Trophoblast cell (in vitro differentiated cells and primary cell): Measurements from ENCODE around the gene TP53INP2.

ENCODE experiments used
- DNase-seq, 2 donors: peaks; one replicate each; pipeline ENCODE4 v3.0.0-alpha.2; 2016
- H2AFZ ChIP-seq: 2 replicates; pipeline ENCODE4 v1.6.1; 2013; ENCODE audit warnings: low read length, moderate library complexity, mild to moderate bottlenecking; ENCODE audit not compliant: insufficient read depth, poor library complexity
- H2AK5ac ChIP-seq: 2 replicates; pipeline ENCODE4 v1.6.1; 2013; ENCODE audit warnings: mild to moderate bottlenecking, low read length
- H2BK120ac ChIP-seq: 2 replicates; pipeline ENCODE4 v1.6.1; 2013; ENCODE audit warnings: low read length, mild to moderate bottlenecking, moderate library complexity; ENCODE audit not compliant: insufficient read depth, poor library complexity
- H2BK12ac ChIP-seq: 2 replicates; pipeline ENCODE4 v1.6.1; 2013; ENCODE audit warnings: mild to moderate bottlenecking, low read length, moderate library complexity
- H2BK5ac ChIP-seq: 2 replicates; pipeline ENCODE4 v1.6.1; 2013; ENCODE audit warnings: low read length, low read depth, moderate library complexity, mild to moderate bottlenecking; ENCODE audit not compliant: poor library complexity
- H3K14ac ChIP-seq: 2 replicates; pipeline ENCODE4 v1.6.1; 2013; ENCODE audit warnings: mild to moderate bottlenecking, low read length
- H3K18ac ChIP-seq: 2 replicates; pipeline ENCODE4 v1.6.1; 2013; ENCODE audit warnings: mild to moderate bottlenecking, low read length
- H3K23ac ChIP-seq: 2 replicates; pipeline ENCODE4 v1.6.1; 2013; ENCODE audit warnings: low read length
- H3K27ac ChIP-seq: 2 replicates; pipeline ENCODE4 v1.5.1; 2013; ENCODE audit warnings: low read depth, mild to moderate bottlenecking, inconsistent platforms, low read length, moderate library complexity
- H3K27me3 ChIP-seq: 2 replicates; pipeline ENCODE4 v1.6.1; 2013; ENCODE audit warnings: inconsistent platforms, mild to moderate bottlenecking, low read length, moderate library complexity; ENCODE audit not compliant: insufficient read depth
- H3K36me3 ChIP-seq, 2 experiments: 1 replicate in 1 of 2; 2 replicates in 1 of 2; pipeline ENCODE4 v1.6.1; 2013; ENCODE audit warnings: low read length in 2 of 2, mild to moderate bottlenecking in 2 of 2, moderate library complexity in 1 of 2; ENCODE audit not compliant: insufficient read depth in 2 of 2, control insufficient read depth in 1 of 2
- H3K4ac ChIP-seq: 2 replicates; pipeline ENCODE4 v1.6.1; 2013; ENCODE audit warnings: low read depth, mild to moderate bottlenecking, low read length, moderate library complexity
- H3K4me1 ChIP-seq, 2 experiments: 1 replicate in 1 of 2; 2 replicates in 1 of 2; pipeline ENCODE4 v1.6.1; 2013; ENCODE audit warnings: low read length in 2 of 2, mild to moderate bottlenecking in 2 of 2, moderate library complexity in 1 of 2; ENCODE audit not compliant: insufficient read depth in 2 of 2, control insufficient read depth in 1 of 2
- H3K4me2 ChIP-seq: 2 replicates; pipeline ENCODE4 v1.6.1; 2013; ENCODE audit warnings: inconsistent platforms, mild to moderate bottlenecking, low read length, moderate library complexity
- H3K4me3 ChIP-seq: 2 replicates; pipeline ENCODE4 v1.5.1; 2013; ENCODE audit warnings: mild to moderate bottlenecking, low read depth, low read length, inconsistent platforms
- H3K79me1 ChIP-seq: one replicate; pipeline ENCODE4 v1.6.1; 2013; ENCODE audit warnings: low read length
- H3K79me2 ChIP-seq: 2 replicates; pipeline ENCODE4 v1.6.1; 2013; ENCODE audit warnings: low read length, mild to moderate bottlenecking; ENCODE audit not compliant: control insufficient read depth, insufficient read depth, poor library complexity
- H3K9ac ChIP-seq: 2 replicates; pipeline ENCODE4 v1.6.1; 2013; ENCODE audit warnings: mild to moderate bottlenecking, low read length
- H3K9me3 ChIP-seq: 2 replicates; pipeline ENCODE4 v1.6.1; 2013; ENCODE audit warnings: low read depth, mild to moderate bottlenecking, control low read depth, inconsistent platforms, low read length; ENCODE audit not compliant: insufficient read depth
- H4K12ac ChIP-seq: 2 replicates; pipeline ENCODE4 v1.6.1; 2013; ENCODE audit warnings: low read depth, mild to moderate bottlenecking, low read length, moderate library complexity
- H4K8ac ChIP-seq: 2 replicates; pipeline ENCODE4 v1.6.1; 2013; ENCODE audit warnings: low read depth, mild to moderate bottlenecking, low read length, moderate library complexity
- H4K91ac ChIP-seq: one replicate; pipeline ENCODE4 v1.6.1; 2013; ENCODE audit warnings: low read depth, mild to moderate bottlenecking, low read length, moderate library complexity
- WGBS: extraction: QIAGEN DNeasy Blood & Tissue Kit; methylation state at CpG from one replicate; pipeline ENCODE4 v1.1.7; 2013; ENCODE audit warnings: missing lambda C conversion rate; ENCODE audit not compliant: insufficient read length, insufficient coverage; ENCODE audit errors: extremely low coverage; 5-methylcytosine and 5-hydroxymethylcytosine counted together

The TP53INP2 gene

DNA sequence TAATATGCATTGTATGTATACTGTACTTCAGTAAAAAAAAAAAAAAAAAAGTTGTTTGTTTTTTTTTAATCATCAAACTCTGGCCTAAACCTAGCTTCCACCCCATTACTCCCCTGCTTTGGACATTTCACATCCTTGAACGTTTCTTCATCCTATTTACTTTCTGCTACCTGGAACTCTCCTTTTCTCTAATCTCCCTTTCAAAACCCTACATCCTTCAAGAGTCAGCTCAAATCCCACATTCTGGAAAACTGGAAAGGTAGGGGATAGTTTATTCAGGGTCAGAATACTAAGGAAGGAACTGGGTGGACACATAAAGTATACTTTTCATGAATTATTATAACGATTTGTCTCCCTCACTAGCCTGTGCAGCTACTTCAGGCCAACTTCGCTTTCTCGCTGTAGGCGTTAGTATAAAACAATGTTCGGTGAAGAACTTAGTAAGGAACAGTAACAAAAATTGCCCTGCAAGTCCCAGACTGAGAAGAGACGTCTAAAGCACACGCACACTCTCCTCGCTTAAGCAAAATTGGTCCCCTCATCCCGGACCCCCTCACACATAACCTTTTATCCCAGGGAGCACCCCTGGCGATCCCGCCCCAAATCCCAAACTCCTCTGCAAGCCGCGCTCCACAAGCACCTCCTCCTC lies 28.0 kb upstream of the TP53INP2 start:
- Histone ChIP-seq H4K91ac (no peak overlapping the region), H2AK5ac (no peak overlapping the region), H4K8ac (peak overlapping the region; percentile 83), H3K18ac (peak overlapping the region; percentile 71), H3K9ac (peak overlapping the region; percentile 0), H3K4ac (peak overlapping the region; percentile 41), H2AFZ (peak overlapping the region; percentile 98), H3K79me2 (peaks cover 3% of the 10 kb centered on the region), H2BK120ac (no peak overlapping the region), H3K4me3 (peak overlapping the region; percentile 98), H3K4me1 (no peaks in the 10 kb centered on the region), H2BK12ac (no peak overlapping the region), H4K12ac (peak overlapping the region; percentile 72), H3K23ac (no peak overlapping the region), H3K14ac (peak overlapping the region; percentile 57), H3K9me3 (no peaks in the 10 kb centered on the region), H3K79me1 (peaks cover 2% of the 10 kb centered on the region), H3K4me2 (peak overlapping the region; percentile 68), H3K36me3 (no peaks in the 10 kb centered on the region), H3K27ac (no peak overlapping the region), H2BK5ac (no peak overlapping the region), H3K27me3 (no peaks in the 10 kb centered on the region)
- no CpG with 5 or more reads among the region's 14 CpGs for WGBS
- no peak for DNase-seq

- Histone ChIP-seq H3K9ac (peak within 1 kb of the TSS; percentile 89), H3K4me3 (peak within 1 kb of the TSS; percentile 98), H4K91ac (peak within 1 kb of the TSS; percentile 63), H2BK5ac (peak within 1 kb of the TSS; percentile 74), H2AFZ (peak within 1 kb of the TSS; percentile 98), H2AK5ac (no peak within 1 kb of the TSS), H3K79me2 (peaks cover 3% of the 10 kb centered on the region), H4K8ac (peak within 1 kb of the TSS; percentile 94), H3K9me3 (no peaks in the 10 kb centered on the region), H2BK120ac (no peak within 1 kb of the TSS), H3K4ac (peak within 1 kb of the TSS; percentile 67), H3K14ac (peak within 1 kb of the TSS; percentile 82), H3K79me1 (peaks cover 2% of the 10 kb centered on the region), H3K4me1 (no peaks in the 10 kb centered on the region), H3K18ac (peak within 1 kb of the TSS; percentile 93), H3K36me3 (no peaks in the 10 kb centered on the region), H3K23ac (no peak within 1 kb of the TSS), H2BK12ac (no peak within 1 kb of the TSS), H4K12ac (peak within 1 kb of the TSS; percentile 91), H3K4me2 (peak within 1 kb of the TSS; percentile 79), H3K27me3 (no peaks in the 10 kb centered on the region), H3K27ac (peak within 1 kb of the TSS; percentile 71)
- WGBS, result no CpG with 5 or more reads among the region's 64 CpGs
- peak; percentile 97 to 98 for DNase-seq
Observed at GRCh38 chr20:34676642-34677373, 27.3 kb upstream of the TP53INP2 start, which contains the start of gene PIGU. PIGU (minus strand) TSS chr20:34677092; CDS start chr20:34677085, 7 bp downstream.

DNA sequence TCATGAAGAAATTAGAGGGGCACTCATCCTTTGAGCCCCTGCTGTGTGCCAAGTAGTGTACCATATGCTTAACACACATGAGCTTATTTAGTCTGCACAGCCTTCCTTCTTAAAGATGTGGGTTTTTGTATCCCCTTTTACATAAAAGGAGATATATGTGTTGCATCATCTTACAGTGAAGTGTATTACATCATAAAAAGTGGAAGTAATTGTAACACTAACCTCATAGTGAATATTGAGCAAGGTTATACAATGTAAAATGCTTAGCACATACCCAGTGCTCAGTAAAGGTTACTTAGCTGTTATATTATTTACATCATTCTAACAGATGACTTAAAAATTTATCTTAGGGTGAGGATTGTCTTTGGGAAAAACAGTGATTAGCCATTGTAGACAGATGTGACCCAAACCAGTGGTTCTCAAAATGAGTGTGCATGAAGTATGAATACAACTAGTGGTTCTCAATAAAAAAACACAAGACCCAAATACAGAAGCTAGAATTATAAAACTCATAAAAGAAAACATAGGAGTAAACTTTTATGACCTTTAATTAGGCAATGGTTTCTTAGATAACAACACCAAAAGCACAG lies 23.5 kb upstream of the TP53INP2 start:
- H3K4me1 ChIP-seq, result no peaks in the 10 kb centered on the region
- H3K36me3 ChIP-seq, result no peaks in the 10 kb centered on the region
- H4K12ac ChIP-seq, result no peak overlapping the region
- H3K27me3 ChIP-seq, result no peaks in the 10 kb centered on the region
- H3K79me2 ChIP-seq, result peaks cover 3% of the 10 kb centered on the region
- no peak overlapping the region for H2AK5ac ChIP-seq
- no peak overlapping the region for H2BK120ac ChIP-seq
- no peaks in the 10 kb centered on the region for H3K9me3 ChIP-seq
- H3K4ac ChIP-seq, result no peak overlapping the region
- no peak overlapping the region for H4K91ac ChIP-seq
- no peak overlapping the region for H3K27ac ChIP-seq
- no peak overlapping the region for H2AFZ ChIP-seq
- no peak overlapping the region for H3K4me3 ChIP-seq
- DNase-seq, result peak in 1 of 2 donors; percentile 27
- H3K4me2 ChIP-seq, result no peak overlapping the region
- no peak overlapping the region for H4K8ac ChIP-seq
- no peak overlapping the region for H3K23ac ChIP-seq
- no peak overlapping the region for H3K14ac ChIP-seq
- peaks cover 2% of the 10 kb centered on the region for H3K79me1 ChIP-seq
- H3K9ac ChIP-seq, result no peak overlapping the region
- no peak overlapping the region for H2BK12ac ChIP-seq
- H3K18ac ChIP-seq, result no peak overlapping the region
- H2BK5ac ChIP-seq, result no peak overlapping the region

GRCh38 chr20:34683667-34684066 lies 20.5 kb upstream of the TP53INP2 start:
- Histone ChIP-seq H3K14ac (no peak overlapping the region), H4K8ac (no peak overlapping the region), H3K23ac (no peak overlapping the region), H3K27me3 (no peaks in the 10 kb centered on the region), H4K12ac (no peak overlapping the region), H2AFZ (no peak overlapping the region), H2BK120ac (no peak overlapping the region), H3K27ac (no peak overlapping the region), H4K91ac (no peak overlapping the region), H3K4ac (no peak overlapping the region), H3K18ac (no peak overlapping the region), H3K4me2 (no peak overlapping the region), H3K4me3 (no peak overlapping the region), H2BK12ac (no peak overlapping the region), H3K4me1 (no peaks in the 10 kb centered on the region), H3K79me1 (no peaks in the 10 kb centered on the region), H2AK5ac (no peak overlapping the region), H3K79me2 (no peaks in the 10 kb centered on the region), H3K36me3 (no peaks in the 10 kb centered on the region), H2BK5ac (no peak overlapping the region), H3K9me3 (no peaks in the 10 kb centered on the region), H3K9ac (no peak overlapping the region)
- WGBS, result no CpG with 5 or more reads among the region's 3 CpGs
- DNase-seq, result no peak
